Hepatocyte (in vitro differentiated cells): Measurements from ENCODE around the gene MACROD2. TPM values are rescaled to one million over a fixed set of nuclear protein-coding genes. Genes with fewer than 3 reads are reported as not detected.

ENCODE experiments used
- DNase-seq: peaks from one replicate; pipeline ENCODE4 v3.0.0-alpha.2; 2016; ENCODE audit warnings: low spot score
- H2AFZ ChIP-seq: fragments of 200-600 bp; sonication (generic); 2 replicates; pipeline ENCODE4 v1.6.0; 2016; ENCODE audit warnings: antibody characterized with exemption, mild to moderate bottlenecking
- H3K27ac ChIP-seq: fragments of 200-600 bp; sonication (generic); 2 replicates; pipeline ENCODE4 v1.5.1; 2016; ENCODE audit warnings: mild to moderate bottlenecking
- H3K27me3 ChIP-seq: fragments of 200-600 bp; sonication (generic); 2 replicates; pipeline ENCODE4 v1.6.1; 2016
- H3K36me3 ChIP-seq: fragments of 200-600 bp; sonication (generic); replicated peaks from 2 replicates; pipeline ENCODE4 v1.5.1; 2016; ENCODE audit warnings: low read depth; ENCODE audit not compliant: insufficient read depth
- H3K4me1 ChIP-seq: fragments of 200-600 bp; sonication (generic); 2 replicates; pipeline ENCODE4 v1.5.1; 2016; ENCODE audit warnings: mild to moderate bottlenecking, moderate library complexity; ENCODE audit not compliant: insufficient read depth
- H3K4me2 ChIP-seq: fragments of 200-600 bp; sonication (generic); 2 replicates; pipeline ENCODE4 v1.6.0; 2016
- H3K4me3 ChIP-seq: fragments of 200-600 bp; sonication (generic); 2 replicates; pipeline ENCODE4 v1.5.1; 2016; ENCODE audit warnings: mild to moderate bottlenecking
- H3K79me2 ChIP-seq: fragments of 200-600 bp; sonication (generic); 2 replicates; pipeline ENCODE4 v1.6.0; 2017; ENCODE audit warnings: mild to moderate bottlenecking
- H3K9me2 ChIP-seq: fragments of 200-600 bp; sonication (generic); replicated peaks from 2 replicates; pipeline ENCODE4 v1.6.0; 2017; ENCODE audit warnings: mild to moderate bottlenecking; ENCODE audit not compliant: insufficient read depth
- H3K9me3 ChIP-seq: fragments of 200-600 bp; sonication (generic); 2 replicates; pipeline ENCODE4 v1.5.1; 2016; ENCODE audit warnings: low read depth, mild to moderate bottlenecking
- H4K20me1 ChIP-seq: fragments of 200-600 bp; sonication (generic); 2 replicates; pipeline ENCODE4 v1.6.0; 2016; ENCODE audit warnings: mild to moderate bottlenecking; ENCODE audit not compliant: insufficient read depth, poor library complexity, severe bottlenecking
- CTCF ChIP-seq: fragments of 200-600 bp; sonication (generic); IDR thresholded peaks from 2 replicates; pipeline ENCODE4 v1.5.1; 2016; ENCODE audit warnings: antibody characterized with exemption, mild to moderate bottlenecking; ENCODE audit not compliant: poor library complexity
- EZH2 ChIP-seq: fragments of 200-600 bp; sonication (generic); IDR thresholded peaks from 2 replicates; pipeline ENCODE4 v1.6.1; 2016; ENCODE audit warnings: antibody characterized with exemption, mild to moderate bottlenecking, borderline replicate concordance
- EZH2phosphoT487 ChIP-seq: fragments of 200-600 bp; sonication (generic); IDR thresholded peaks from one replicate; pipeline ENCODE4 v1.6.1; 2018; ENCODE audit warnings: antibody characterized with exemption, mild to moderate bottlenecking, low read depth, moderate library complexity; ENCODE audit not compliant: unreplicated experiment, severe bottlenecking
- WGBS: methylation state at CpG from one replicate; pipeline ENCODE4 v1.1.6; 2016; ENCODE audit warnings: low lambda C conversion rate; ENCODE audit errors: missing lambda C conversion rate; 5-methylcytosine and 5-hydroxymethylcytosine counted together
- polyA plus RNA-seq: library from polyadenylated mRNA; unstranded; fragments of >200 nt; fragmentation: Nextera tagmentation; extraction: Ambion mirVana; gene quantifications from 2 replicates; pipeline ENCODE4 v1.2.1, GENCODE V29; 2016
- total RNA-seq: library from RNA; depleted of rRNA; stranded (reverse); fragments of >200 nt; gene quantifications from 2 replicates; pipeline ENCODE4 v1.2.3, GENCODE V29; 2014

Gene MACROD2
- total and polyA plus RNA-seq, 2 experiments from 2014 or later = 2.4 to 3.1 TPM

- Histone ChIP-seq H3K27ac (no peak overlapping the region), H3K79me2 (no peaks in the 10 kb centered on the region), H2AFZ (no peak overlapping the region), H3K36me3 (no peaks in the 10 kb centered on the region), H3K9me3 (no peaks in the 10 kb centered on the region), H3K4me1 (no peaks in the 10 kb centered on the region), H3K9me2 (no peaks in the 10 kb centered on the region), H4K20me1 (no peaks in the 10 kb centered on the region), H3K27me3 (no peaks in the 10 kb centered on the region), H3K4me3 (no peak overlapping the region), H3K4me2 (no peak overlapping the region)
- TF ChIP-seq CTCF (no peak), EZH2 (no peak), EZH2phosphoT487 (no peak)
- DNase-seq = no peak
- WGBS = 68% methylated on average over 8 of the region's 8 CpGs
Observed at GRCh38 chr20:15847196-15847784, 1852.0 kb downstream of the MACROD2 start.

GRCh38 chr20:15848126-15848525, 1852.8 kb downstream of the MACROD2 start:
- no peak overlapping the region for H3K4me3 ChIP-seq
- H3K27me3 ChIP-seq = no peaks in the 10 kb centered on the region
- TF ChIP-seq EZH2phosphoT487 = no peak
- TF ChIP-seq EZH2 = no peak
- no peak for TF ChIP-seq CTCF
- no peak overlapping the region for H3K27ac ChIP-seq
- no peaks in the 10 kb centered on the region for H4K20me1 ChIP-seq
- H3K4me1 ChIP-seq = no peaks in the 10 kb centered on the region
- H3K9me3 ChIP-seq = no peaks in the 10 kb centered on the region
- no peaks in the 10 kb centered on the region for H3K79me2 ChIP-seq
- H2AFZ ChIP-seq = no peak overlapping the region
- WGBS = 94% methylated on average over 3 of the region's 3 CpGs
- no peaks in the 10 kb centered on the region for H3K9me2 ChIP-seq
- no peak for DNase-seq
- no peaks in the 10 kb centered on the region for H3K36me3 ChIP-seq
- H3K4me2 ChIP-seq = no peak overlapping the region

GRCh38 chr20:15848995-15849610, 1853.8 kb downstream of the MACROD2 start:
- H3K27me3 ChIP-seq = no peaks in the 10 kb centered on the region
- DNase-seq = no peak
- H3K27ac ChIP-seq = no peak overlapping the region
- H3K4me1 ChIP-seq = no peaks in the 10 kb centered on the region
- H2AFZ ChIP-seq = no peak overlapping the region
- no peaks in the 10 kb centered on the region for H3K36me3 ChIP-seq
- H3K79me2 ChIP-seq = no peaks in the 10 kb centered on the region
- H3K9me3 ChIP-seq = no peaks in the 10 kb centered on the region
- TF ChIP-seq CTCF = no peak
- TF ChIP-seq EZH2phosphoT487 = no peak
- no peak for TF ChIP-seq EZH2
- no peaks in the 10 kb centered on the region for H4K20me1 ChIP-seq
- no peaks in the 10 kb centered on the region for H3K9me2 ChIP-seq
- H3K4me3 ChIP-seq = no peak overlapping the region
- 91% methylated on average over 12 of the region's 12 CpGs for WGBS
- no peak overlapping the region for H3K4me2 ChIP-seq
